Measurements from ENCODE around the gene ALAS1.

The ALAS1 gene

GRCh38 chr3:52234516-52235447 lies 36.8 kb downstream of the ALAS1 start:
- DNase-seq (ENCODE audit: low read depth): no peak

GRCh38 chr3:52236424-52236886 lies 38.5 kb downstream of the ALAS1 start:
- no peak for DNase-seq (ENCODE audit: low read depth)

GRCh38 chr3:52237006-52237656 lies 39.2 kb downstream of the ALAS1 start:
- no peak for DNase-seq (ENCODE audit: low read depth)

GRCh38 chr3:52237657-52238172 lies 39.8 kb downstream of the ALAS1 start:
- peak; percentile 95 for DNase-seq (ENCODE audit: low read depth)

GRCh38 chr3:52238193-52238760 lies 40.3 kb downstream of the ALAS1 start:
- no peak for DNase-seq (ENCODE audit: low read depth)

DNA sequence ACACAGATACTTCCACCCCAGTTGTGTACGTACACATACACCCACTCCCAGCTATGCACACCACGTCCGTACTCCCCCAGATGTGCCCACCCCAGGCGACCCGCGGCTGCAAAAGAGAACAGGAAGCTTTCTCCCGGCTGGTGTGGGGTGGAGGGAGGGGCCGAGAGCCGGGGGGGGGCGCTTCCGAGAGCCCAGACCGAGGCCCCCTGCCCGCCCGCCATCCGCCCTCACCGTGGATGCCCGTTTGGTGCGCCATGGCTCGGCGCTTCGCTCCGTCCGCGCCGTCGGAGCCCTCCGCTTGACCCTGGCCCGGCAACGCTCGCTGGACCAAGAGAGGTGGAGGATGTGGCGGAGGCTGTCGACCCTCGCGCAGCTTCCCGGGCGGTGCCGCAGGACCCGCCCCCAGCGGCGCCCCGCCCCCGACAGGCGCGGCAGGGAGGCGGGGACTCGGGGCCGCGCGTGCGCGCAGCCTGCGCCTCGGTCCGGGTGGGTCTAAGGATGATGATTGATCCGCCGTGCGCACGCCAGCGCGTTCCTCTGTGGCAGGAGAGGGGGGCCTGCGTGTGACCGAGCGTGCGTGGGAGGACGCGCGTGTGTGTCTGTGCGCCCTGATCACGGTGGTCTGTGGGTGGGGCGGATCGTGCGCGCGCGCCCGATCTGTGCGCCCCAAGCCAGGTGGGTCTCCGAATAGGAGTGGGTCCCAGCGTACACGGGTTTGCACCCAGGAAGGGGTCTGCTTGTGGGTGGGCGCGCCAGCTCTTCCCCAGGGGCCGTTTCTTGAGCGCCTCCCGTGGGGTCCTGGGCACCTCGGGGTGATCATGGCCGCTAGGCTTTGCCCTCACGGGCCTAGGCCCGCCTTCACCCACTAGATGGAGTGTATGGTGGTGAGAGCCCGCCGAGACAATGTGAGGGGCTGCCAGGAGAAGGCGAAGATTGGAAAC lies 41.1 kb downstream of the ALAS1 start, which contains the start of gene TWF2:
TWF2 (minus strand) TSS at position 398 of the 941 bp plus-strand sequence; CDS start at position 256, 142 bp downstream.
- DNase-seq (ENCODE audit: low read depth): peak; percentile 85

DNA sequence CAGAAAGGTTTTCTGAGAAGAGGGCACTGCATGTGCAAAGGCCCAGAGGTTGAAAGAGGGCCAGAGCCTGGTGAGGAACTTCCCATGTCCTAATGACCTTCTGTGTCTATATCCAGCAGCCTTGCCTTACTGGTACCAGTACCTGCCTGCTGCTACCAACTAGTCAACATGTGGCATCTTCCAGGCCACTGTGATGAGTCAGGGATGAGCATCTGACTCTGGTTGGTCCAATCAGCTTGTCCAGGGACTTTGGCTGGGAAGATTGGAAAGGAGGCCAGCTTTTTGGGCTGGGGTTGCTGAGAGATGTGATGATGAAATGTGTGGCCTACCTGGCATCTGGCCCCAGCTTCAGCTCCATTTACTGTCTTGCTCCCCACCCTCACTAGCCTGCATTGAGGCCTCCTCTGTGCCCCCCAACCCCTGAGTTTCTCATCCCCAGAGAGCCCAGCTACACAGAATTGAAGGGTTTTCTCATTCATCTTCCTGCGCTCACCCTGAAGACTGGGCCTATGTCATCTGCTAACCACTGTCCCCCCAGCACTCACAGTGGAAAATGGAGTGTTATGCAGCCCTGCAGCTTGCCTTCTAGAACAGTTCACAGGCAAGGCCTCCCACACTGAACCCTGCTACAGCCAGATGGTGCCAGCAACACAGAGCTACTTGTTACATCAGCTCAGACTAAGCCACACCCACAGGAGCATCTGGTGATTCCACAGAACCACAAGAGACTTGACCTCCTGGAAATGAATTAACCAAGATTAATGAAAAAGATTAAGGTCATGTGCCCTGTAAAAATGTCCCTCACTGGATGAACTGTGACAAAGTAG lies 42.3 kb downstream of the ALAS1 start:
- DNase-seq (ENCODE audit: low read depth): peak; percentile 91

DNA sequence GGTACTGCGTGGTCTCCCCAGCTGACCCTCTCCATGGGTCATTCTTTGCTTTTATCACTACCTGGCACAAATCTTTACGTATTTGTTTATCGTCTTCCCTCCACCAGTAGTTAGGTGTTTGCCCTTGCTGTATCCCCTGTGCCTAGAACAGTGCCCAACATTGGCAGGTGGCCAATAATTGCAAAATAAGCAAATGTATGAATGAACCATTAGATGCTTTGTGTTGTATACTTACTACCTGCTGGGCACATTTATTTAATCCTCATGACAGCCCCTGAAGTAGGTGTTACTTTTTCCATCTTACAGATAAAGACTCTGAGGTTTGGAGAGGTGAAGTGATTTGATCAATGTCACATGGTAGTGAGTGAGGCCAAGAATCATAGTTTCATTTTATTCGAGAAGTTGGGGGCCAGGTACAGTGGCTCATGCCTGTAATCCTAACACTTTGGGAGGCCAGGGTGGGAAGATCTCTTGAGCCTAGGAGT lies 43.0 kb downstream of the ALAS1 start:
- no peak for DNase-seq (ENCODE audit: low read depth)

GRCh38 chr3:52242039-52242438 lies 44.1 kb downstream of the ALAS1 start:
- DNase-seq (ENCODE audit: low read depth): no peak

- peak; percentile 86 for DNase-seq (ENCODE audit: low read depth)
Measured at GRCh38 chr3:52243791-52244628, 46.0 kb downstream of the ALAS1 start.

- DNase-seq (ENCODE audit: low read depth): peak; percentile 75
Measured at GRCh38 chr3:52245322-52246263, 47.6 kb downstream of the ALAS1 start, which contains the start of gene PPM1M. Gene PPM1M, plus strand, starts transcription at chr3:52245759. Its CDS starts 66 bp downstream, at chr3:52245825.

GRCh38 chr3:52246264-52246620 lies 48.3 kb downstream of the ALAS1 start:
- no peak for DNase-seq (ENCODE audit: low read depth)

DNA sequence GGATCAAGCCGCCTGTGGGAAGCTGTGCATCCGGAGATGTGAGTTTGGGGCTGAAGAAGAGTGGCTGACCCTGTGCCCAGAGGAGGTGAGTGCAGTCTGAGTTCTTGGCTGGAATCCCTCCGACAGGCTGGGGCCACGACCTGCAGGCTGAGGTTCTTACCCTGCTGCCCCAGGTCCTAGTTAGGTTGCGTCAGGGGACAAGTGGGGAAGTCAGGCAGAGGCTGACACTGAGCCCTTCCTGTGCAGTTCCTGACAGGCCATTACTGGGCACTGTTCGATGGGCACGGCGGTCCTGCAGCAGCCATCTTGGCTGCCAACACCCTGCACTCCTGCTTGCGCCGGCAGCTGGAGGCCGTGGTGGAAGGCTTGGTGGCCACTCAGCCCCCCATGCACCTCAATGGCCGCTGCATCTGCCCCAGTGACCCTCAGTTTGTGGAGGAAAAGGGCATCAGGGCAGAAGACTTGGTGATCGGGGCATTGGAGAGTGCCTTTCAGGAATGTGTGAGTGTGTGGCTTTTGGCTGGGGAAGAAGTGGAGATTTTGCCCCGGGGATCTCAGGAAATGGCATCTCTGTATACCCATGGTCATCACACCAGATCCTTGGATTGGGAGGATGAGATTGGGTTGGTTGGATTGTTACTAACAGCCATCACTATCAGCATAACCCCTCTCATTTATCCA lies 48.9 kb downstream of the ALAS1 start:
- DNase-seq (ENCODE audit: low read depth): no peak

DNA sequence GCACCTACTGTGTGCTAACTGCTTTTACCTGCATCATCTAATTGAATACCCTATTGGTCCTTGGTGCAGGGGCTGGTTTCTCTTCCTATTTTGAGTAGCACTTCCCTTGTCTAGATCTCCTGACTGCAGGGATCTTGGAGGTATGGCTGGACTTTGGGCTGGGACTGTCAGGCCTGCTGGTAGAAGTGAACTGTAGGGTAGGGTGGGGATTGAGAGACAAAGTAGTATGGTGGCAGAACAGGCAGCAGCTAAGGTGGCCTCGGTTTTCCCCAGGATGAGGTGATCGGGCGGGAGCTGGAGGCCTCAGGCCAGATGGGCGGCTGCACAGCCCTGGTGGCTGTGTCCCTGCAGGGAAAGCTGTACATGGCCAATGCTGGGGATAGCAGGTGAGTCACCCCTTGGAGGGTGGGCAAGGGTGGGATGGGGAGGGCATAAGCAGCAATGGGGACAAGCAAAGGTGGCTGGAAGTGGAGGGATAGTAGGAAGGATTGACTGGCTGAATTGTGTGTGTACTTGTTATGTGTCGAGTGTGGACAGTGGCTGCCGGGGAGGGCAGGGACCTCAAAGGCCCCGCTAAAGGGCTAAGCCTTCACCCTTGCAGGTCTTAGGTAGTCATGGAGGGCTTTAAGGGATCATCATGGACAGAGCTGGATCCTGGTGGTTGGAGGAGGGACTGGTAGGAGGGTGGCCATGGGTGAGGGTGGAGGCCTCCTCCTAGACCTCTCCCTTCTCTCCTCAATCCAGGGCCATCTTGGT lies 49.6 kb downstream of the ALAS1 start:
- no peak for DNase-seq (ENCODE audit: low read depth)

GRCh38 chr3:52248165-52248541 lies 50.2 kb downstream of the ALAS1 start:
- DNase-seq (ENCODE audit: low read depth): no peak

- no peak for DNase-seq (ENCODE audit: low read depth)
Measured at GRCh38 chr3:52248816-52249547, 51.0 kb downstream of the ALAS1 start.

Data from EH (cell line).